ENCODE measurements around the gene PDE9A.
"Not testable (repeated sequence)": the region's sequence is repeated elsewhere in the genome, so short reads cannot be mapped to it uniquely, and the experiment has no call there.

The PDE9A gene

DNA sequence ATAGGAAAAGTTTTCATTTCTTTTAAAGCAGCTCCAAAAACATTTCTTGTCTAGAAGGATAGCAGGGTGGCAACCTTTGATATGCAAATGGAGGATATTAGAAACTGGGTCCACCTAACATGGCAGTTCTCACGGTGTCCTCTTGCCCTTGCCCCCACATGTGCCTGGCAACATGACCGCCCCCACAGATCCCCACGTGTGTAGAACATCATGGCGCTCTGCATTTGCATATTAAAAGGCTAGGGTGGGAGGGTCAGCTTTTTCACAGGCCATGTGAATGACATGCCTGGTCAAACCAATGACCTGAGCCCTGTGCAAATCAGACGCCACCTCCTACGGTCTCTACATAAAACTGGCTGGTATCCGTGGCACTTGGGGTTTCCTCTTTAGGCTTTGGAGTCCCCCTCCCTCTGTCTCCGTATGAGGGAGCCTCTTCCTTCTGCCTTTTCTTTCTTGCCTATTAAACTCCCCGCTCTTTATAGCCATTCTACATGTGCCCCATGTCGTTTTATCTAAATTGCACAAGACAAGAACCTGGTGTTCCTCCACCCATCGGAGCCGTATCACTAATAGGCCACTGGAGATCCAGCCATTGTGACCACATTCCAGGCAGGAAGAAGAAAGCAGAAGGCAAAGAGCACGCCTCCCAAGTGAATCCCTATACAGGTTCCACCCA is 154.7 kb downstream of the PDE9A start:
- no peak for DNase-seq

DNA sequence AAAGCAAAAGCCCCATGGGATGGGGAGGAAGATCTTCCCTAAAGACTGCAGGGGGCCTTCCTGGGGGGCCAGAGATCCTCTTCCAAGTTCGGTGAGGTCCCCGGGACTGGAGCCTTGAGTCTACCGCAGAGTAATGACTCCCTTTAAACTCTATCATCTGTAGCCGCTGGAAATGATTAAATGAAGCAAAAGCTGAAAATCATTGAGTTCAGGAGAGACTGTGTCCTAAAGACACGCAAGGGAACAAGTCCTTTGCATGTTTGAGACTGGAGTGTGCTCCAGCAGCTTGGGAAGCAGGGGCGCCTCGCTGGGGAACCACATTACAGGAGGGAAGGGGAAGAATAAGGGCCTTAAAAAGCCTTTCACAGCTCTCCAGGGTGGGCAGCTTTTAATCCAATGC is 155.8 kb downstream of the PDE9A start:
- no peak for DNase-seq

DNA sequence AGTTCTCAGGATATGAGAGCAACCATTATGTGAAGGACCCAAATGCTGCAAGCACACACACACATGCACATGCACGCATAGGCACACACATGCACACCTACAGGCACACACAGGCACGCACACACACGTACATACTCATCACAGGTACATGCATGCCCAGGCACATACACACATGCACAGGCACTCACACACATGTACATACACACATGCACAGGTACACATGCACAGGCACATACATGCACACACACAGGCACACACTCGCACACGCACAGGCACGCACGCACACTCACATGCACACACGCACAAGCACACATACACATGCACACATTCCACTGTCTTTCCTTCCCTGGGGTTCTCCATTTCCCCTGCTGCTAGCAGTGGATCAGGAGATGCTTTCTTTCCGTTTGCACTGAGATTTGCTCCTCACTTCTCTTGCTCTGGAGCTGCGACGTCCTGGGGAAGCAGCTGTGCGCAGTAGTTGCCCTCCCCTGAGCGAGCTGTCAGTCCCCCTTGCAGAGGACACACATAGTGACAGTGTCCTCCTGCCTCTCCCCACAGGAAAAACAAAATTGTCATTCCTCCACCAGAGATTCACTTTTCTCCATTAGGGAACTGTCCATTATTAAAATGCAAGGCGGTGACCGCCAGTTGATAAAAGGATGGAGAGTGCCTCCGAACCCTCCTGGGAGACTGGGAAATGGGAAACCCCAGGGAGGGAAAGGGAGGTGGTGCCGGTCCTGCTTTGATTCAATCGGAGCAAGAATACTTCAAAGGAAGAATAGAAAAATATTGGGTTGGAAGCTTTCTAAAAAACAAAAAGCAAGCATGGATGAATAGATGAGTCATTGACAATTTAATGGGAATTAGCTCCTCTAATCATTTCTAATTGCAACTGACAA is 156.4 kb downstream of the PDE9A start:
- no peak for DNase-seq

DNA sequence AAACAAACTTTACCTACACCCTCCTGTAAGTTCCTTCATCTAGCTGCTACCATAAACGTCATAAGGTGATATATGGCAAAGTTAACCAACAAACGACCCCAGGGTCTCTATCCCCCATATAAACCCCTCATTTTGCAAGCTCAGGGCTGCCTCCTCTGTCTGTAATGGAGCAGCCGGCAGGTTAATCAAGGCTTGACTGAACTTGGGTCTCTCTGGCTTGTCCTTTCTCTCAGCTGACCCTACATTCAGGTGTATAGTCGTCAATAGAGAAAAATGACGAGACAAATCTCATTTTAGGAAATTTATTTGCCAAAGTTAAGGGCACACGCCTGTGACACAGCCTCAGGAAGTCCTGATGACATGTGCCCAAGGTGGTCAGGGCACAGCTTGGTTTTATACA is 158.5 kb downstream of the PDE9A start:
- no peak for DNase-seq

DNA sequence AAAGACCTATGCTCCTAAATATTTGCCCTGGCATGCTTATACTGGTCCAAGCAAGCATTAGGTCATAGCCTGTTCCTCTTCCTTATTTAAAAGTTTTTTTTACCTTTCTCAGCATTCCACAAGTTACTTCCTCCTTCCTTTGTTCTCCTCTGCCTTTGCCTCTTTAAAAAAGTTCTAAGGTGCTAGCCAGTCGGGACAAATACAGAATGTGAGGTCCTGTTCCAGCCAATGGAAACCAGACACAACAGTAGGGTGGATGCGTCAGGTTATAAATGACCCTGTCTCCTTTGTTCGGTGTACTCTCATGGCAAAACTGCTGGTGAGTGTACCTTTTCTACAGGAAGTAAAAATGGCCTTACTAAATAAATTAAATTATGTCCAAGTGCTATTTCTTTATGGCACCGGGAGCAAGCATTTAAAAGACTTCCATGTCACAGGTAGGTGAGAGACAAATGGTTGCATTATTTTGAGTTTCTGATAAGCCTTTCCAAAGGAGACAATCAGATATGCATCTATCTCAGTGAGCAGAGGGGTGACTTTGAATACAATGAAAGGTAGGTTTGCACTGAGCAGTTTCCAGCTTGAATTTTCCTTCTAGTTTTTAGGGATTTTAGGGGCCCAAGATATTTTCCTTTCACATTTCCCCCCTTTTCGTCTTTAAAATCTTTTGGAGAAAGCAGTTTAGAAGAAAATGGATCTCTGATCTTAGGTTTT is 159.3 kb downstream of the PDE9A start:
- not testable (repeated sequence) for DNase-seq

DNA sequence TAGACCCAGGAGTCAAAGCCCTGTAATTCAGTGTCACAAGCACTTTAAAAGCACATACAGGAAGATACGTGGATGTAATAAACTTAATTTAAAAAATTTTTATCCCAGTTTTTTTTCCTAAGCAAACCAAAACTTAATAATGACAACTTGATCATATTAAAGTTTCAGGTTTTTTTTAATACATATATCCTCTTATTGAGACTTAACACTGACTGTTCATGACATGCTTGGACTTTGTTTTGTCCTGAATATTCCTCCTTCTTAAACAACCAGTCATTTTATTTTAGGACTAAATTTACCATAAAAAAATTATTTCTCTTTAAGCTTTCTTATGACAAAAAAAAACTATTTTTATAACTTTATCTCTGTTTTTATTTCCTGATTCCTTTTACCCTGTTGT is 161.8 kb downstream of the PDE9A start:
- no peak for DNase-seq

DNA sequence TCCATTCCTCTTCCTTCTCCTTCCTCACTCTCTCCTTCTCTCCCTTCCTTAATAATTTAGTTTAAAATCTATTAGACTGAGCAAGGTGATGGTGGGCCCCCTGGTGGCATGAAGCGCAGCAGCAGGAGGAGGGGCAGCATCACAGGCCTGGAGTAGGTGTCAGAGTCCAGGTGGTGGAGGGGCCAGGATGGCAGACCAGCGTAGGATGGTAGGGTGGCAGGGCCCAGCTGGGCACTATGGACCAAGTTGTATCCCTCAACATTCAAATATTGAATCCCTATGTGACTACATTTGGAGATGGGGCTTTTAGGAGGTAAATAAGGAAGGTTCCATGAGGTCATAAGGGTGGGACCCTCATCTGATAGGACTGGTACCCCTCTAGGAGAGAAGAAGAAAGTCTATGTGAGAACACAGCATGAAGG is 164.9 kb downstream of the PDE9A start:
- DNase-seq: no peak

DNA sequence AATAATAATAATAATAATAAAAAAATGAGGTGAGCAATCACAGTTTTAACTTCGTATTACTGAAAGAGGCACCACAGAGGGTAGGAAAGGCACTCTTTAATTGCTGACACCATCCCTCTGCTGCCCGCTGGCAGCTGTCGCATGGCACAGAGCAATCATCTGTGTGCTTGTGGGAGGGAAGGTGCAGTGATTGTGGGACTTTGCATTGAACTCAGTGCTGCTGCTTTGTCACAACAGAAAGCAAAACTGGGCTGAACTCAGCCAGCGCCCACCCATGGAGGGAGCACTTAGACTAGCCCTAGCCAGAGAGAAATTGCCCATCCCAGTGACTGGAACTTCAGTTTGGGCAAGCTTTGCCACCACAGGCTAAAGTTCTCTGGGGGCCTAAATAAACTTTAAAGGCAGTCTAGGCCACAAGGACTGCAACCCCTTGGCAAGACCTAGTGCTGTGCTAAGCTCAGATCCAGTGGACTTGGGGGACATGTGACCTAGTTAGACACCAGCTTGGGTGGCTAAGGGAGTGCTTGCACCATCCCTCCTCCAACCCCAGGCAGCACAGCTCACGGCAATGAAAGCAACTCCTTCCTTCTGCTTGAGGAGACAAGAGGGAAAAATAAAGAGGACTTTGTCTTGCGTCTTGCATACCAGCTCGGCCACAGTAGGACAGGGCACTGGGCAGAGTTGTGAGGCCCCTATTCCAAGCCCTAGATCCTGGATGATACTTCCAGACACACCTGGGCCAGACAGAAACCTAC is 166.6 kb downstream of the PDE9A start:
- no peak for DNase-seq

DNA sequence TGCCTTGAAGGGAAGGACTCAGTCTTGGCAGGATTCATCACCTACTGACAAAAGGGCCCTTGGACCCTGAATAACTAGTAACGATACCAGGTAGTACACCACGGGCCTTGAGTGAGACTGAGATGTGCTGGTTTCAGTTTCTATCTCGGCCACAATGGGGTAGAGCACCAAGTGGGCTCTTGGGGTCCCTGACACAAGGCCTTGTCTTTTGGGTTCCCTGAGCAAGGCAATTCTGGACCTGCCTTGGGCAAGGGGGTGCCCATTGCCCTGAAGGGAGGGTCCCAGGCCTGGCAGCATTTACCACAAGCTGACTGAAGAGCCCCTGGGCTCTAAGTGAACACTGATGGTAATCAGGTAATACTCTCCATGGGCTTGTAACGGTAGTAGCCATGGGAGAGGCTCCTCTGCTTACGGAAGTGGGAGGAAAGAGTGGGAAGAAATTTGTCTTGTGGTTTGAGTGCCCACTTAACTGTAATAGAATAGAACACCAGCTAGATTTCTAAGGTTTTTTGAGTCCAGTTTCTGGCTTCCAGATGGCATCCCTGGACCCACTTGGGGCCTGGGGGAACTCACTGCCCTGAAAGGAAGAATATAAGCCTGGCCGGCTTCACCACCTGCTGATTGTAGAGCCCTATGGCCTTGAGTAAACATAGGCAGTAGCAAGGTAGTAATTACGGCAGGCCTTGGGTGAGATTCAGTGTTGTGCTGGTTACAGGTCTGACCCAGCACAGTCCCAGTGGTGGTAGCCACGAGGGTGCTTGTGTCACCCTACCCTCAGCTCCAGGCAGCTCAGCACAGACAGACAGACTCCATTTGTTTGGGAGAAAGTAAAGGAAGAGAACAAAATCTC is 167.4 kb downstream of the PDE9A start:
- DNase-seq: peak; percentile 31
